Keratinocyte (primary cell): ENCODE measurements around the gene WBP1L. TPM values are rescaled to one million over a fixed set of nuclear protein-coding genes. Genes with fewer than 3 reads are reported as not detected.

Experiments used
- DNase-seq: peaks from one replicate; pipeline ENCODE4 v3.0.0-alpha.2; 2011; ENCODE audit warnings: low read depth, missing footprints, low spot score
- FAIRE-seq: peaks from 2 replicates; lab custom pipeline; 2011; peaks lifted over from hg19 to GRCh38; lab: Jason Lieb, UNC
- H2AFZ ChIP-seq: 2 replicates; pipeline ENCODE4 v1.6.0; 2012; ENCODE audit warnings: low read length, control low read depth, inconsistent platforms; ENCODE audit not compliant: control insufficient read depth
- H3K27ac ChIP-seq: 2 replicates; pipeline ENCODE4 v1.5.1; 2011; ENCODE audit warnings: low read length; ENCODE audit not compliant: control insufficient read depth, insufficient read depth
- H3K27me3 ChIP-seq: 3 replicates; pipeline ENCODE4 v1.6.0; 2011; ENCODE audit warnings: low read length; ENCODE audit not compliant: control insufficient read depth, insufficient read depth; ENCODE audit errors: extremely low read depth
- H3K36me3 ChIP-seq, 2 experiments: 2 replicates in 1 of 2; 3 replicates in 1 of 2; pipeline ENCODE4 v1.5.1; 2011; ENCODE audit warnings: low read length in 2 of 2, mild to moderate bottlenecking in 1 of 2; ENCODE audit not compliant: control insufficient read depth in 2 of 2, insufficient read depth in 2 of 2; ENCODE audit errors: extremely low read depth in 1 of 2
- H3K4me1 ChIP-seq: 3 replicates; pipeline ENCODE4 v1.5.1; 2011; ENCODE audit warnings: low read length; ENCODE audit not compliant: control insufficient read depth, insufficient read depth; ENCODE audit errors: extremely low read depth
- H3K4me2 ChIP-seq: 3 replicates; pipeline ENCODE4 v1.6.0; 2011; ENCODE audit warnings: low read depth, low read length; ENCODE audit not compliant: control insufficient read depth, insufficient read depth; ENCODE audit errors: extremely low read depth
- H3K4me3 ChIP-seq, 3 experiments: fragments of 200-600 bp in 1 of 3; sonication (generic) in 1 of 3; 2 replicates in 2 of 3; 3 replicates in 1 of 3; pipeline ENCODE4 v1.5.1; 2011 to 2016; ENCODE audit warnings: low read length in 3 of 3, mild to moderate bottlenecking in 3 of 3, control low read depth in 2 of 3, inconsistent platforms in 1 of 3, low read depth in 1 of 3, mixed read lengths in 1 of 3, mixed run types in 1 of 3, moderate library complexity in 1 of 3; ENCODE audit not compliant: control insufficient read depth in 2 of 3, insufficient read depth in 2 of 3; ENCODE audit errors: extremely low read depth in 1 of 3
- H3K79me2 ChIP-seq: 2 replicates; pipeline ENCODE4 v1.6.0; 2012; ENCODE audit warnings: low read length; ENCODE audit not compliant: control insufficient read depth, insufficient read depth
- H3K9ac ChIP-seq: 3 replicates; pipeline ENCODE4 v1.6.0; 2011; ENCODE audit warnings: low read length; ENCODE audit not compliant: control insufficient read depth, insufficient read depth; ENCODE audit errors: extremely low read depth
- H3K9me1 ChIP-seq: 3 replicates; pipeline ENCODE4 v1.6.0; 2011; ENCODE audit warnings: low read length; ENCODE audit not compliant: control insufficient read depth, insufficient read depth; ENCODE audit errors: extremely low read depth
- H3K9me3 ChIP-seq: 2 replicates; pipeline ENCODE4 v1.5.1; 2012; ENCODE audit warnings: low read depth, low read length; ENCODE audit not compliant: control insufficient read depth
- H4K20me1 ChIP-seq: 3 replicates; pipeline ENCODE4 v1.6.0; 2011; ENCODE audit warnings: low read length; ENCODE audit not compliant: control insufficient read depth, insufficient read depth; ENCODE audit errors: extremely low read depth
- EZH2 ChIP-seq: IDR thresholded peaks from one replicate; pipeline ENCODE4 v1.6.1; 2012; ENCODE audit warnings: inconsistent platforms, mild to moderate bottlenecking, low read length, moderate library complexity
- dilution Hi-C: fragments of 300-500 bp; cut with MboI; formaldehyde crosslinking; loops from one replicate; pipeline ENCODE4 v1.7.0; 2020; ENCODE audit warnings: low sequenced_read_pairs; ENCODE audit not compliant: extremely low pct_ligation_motif_present
- polyA plus RNA-seq, 5 experiments: library from polyadenylated mRNA; depleted of rRNA in 3 of 5; stranded (reverse) in 3 of 5; stranded (forward) in 1 of 5; unstranded in 1 of 5; fragments of >200 nt; gene quantifications; 1 replicate in 1 of 5; 2 replicates in 3 of 5; 3 replicates in 1 of 5; pipeline versions ENCODE4 v1.2.1 to v1.2.3, GENCODE V29; 2011 to 2012; ENCODE audit warnings: missing spikeins in 2 of 5, low read depth in 1 of 5, low replicate concordance in 1 of 5
- TF ChIP-seq, protein P1 (sequence below), 3 experiments: IDR thresholded peaks in 1 of 3; conservative IDR thresholded peaks in 1 of 3; optimal IDR thresholded peaks in 1 of 3; 2 replicates in 2 of 3; 3 replicates in 1 of 3; pipeline versions ENCODE3 to v1.5.1; 2011; ENCODE audit warnings: low read length in 3 of 3, mild to moderate bottlenecking in 3 of 3, moderate library complexity in 2 of 3, control low read depth in 1 of 3, inconsistent platforms in 1 of 3; ENCODE audit not compliant: insufficient read depth in 2 of 3; ENCODE audit errors: extremely low read depth in 1 of 3

The WBP1L gene
- polyA plus RNA-seq, 1 donor (not counting 4 experiments of a cell fraction or from before 2014, with no cell fraction given) = 24.3 TPM

DNA sequence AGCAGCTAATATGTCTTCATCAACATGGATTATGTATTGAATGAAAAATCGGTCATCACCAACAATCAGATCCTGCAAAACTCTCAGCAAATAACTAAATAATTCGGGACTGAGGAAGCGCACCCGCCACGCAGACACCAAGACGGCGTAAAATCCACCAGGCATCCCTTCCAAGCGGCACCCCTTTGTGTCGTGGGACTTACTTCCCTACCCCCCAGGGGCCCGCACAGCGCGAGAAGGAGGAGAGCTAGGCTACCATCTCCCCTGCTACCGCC lies 30.3 kb upstream of the WBP1L start:
- H3K9me3 ChIP-seq = no peaks in the 10 kb centered on the region
- H4K20me1 ChIP-seq = no peaks in the 10 kb centered on the region
- H3K79me2 ChIP-seq = peaks cover 19% of the 10 kb centered on the region
- no peaks in the 10 kb centered on the region for H3K27me3 ChIP-seq
- DNase-seq (no peak), FAIRE-seq (no peak)
- H3K27ac ChIP-seq = peak overlapping the region; percentile 65
- peak overlapping the region; percentile 96 for H2AFZ ChIP-seq
- peak overlapping the region; percentile 70 to 96 (median 91) for H3K4me3 ChIP-seq
- peak overlapping the region; percentile 99 for H3K4me2 ChIP-seq
- peak overlapping the region; percentile 83 for H3K9ac ChIP-seq
- peaks cover 19% of the 10 kb centered on the region for H3K4me1 ChIP-seq
- TF ChIP-seq, protein P1, sequence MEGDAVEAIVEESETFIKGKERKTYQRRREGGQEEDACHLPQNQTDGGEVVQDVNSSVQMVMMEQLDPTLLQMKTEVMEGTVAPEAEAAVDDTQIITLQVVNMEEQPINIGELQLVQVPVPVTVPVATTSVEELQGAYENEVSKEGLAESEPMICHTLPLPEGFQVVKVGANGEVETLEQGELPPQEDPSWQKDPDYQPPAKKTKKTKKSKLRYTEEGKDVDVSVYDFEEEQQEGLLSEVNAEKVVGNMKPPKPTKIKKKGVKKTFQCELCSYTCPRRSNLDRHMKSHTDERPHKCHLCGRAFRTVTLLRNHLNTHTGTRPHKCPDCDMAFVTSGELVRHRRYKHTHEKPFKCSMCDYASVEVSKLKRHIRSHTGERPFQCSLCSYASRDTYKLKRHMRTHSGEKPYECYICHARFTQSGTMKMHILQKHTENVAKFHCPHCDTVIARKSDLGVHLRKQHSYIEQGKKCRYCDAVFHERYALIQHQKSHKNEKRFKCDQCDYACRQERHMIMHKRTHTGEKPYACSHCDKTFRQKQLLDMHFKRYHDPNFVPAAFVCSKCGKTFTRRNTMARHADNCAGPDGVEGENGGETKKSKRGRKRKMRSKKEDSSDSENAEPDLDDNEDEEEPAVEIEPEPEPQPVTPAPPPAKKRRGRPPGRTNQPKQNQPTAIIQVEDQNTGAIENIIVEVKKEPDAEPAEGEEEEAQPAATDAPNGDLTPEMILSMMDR (optimal IDR thresholded peaks at IDR 0.05 in 1 of 3, IDR thresholded peaks at IDR 0.05 in 1 of 3, conservative IDR thresholded peaks at IDR 0.05 in 1 of 3; ENCODE audit: extremely low read depth in 1 of 3, insufficient read depth in 2 of 3, low read length in 3 of 3) = peak in 1 of 3 experiments; percentile 19
- no peak for TF ChIP-seq EZH2
- no peaks in the 10 kb centered on the region for H3K36me3 ChIP-seq
- no peaks in the 10 kb centered on the region for H3K9me1 ChIP-seq
- dilution Hi-C loops = no loop called here

DNA sequence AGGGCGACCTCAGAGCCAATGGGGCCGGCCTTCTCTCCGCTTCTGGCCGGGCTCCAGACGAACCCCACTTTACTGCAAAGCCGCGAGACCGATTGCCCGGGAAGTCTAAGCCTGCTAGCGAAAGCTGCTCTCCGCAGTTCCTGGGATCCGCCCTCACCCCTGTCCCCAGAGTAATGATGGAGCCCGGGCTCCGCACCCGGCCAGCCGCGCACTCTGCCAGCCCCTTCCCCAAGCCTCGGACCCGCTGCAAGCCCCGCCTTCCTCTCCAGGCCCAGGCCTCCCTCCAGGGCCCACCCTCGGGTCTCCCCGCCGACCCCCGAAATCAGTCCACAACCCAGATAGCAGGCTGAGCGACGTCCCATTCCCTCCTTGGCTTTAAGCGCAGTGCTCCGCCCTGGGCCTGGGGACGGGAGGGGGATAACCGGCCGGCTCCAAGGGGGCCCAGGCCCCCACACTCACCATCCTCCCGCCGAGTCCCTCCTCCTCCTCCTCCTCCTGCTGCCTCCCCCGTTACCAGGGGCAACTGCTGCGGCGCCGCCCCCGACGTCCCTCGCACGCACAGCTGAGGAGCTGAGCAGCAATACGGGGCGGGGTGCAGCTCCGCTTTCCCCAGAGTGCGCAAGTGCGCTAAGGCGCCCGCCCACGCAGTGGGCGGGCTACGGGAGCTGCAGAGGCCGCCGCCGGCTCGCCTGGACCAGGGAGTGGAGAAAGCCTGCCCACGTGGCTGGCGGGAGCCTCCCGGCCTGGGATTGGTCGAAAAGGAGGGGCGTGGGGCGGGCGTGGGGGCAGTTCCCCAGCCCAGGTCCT lies 29.7 kb upstream of the WBP1L start, which contains the start of gene ARL3:
ARL3 (minus strand) TSS at position 584 of the 807 bp plus-strand sequence; CDS start at position 462, 122 bp downstream.
- Histone ChIP-seq H3K36me3 (no peaks in the 10 kb centered on the region), H3K9me3 (no peaks in the 10 kb centered on the region), H3K9me1 (no peaks in the 10 kb centered on the region), H3K27me3 (no peaks in the 10 kb centered on the region), H4K20me1 (no peaks in the 10 kb centered on the region), H3K4me3 (peak within 1 kb of the TSS; percentile 83 to 96 (median 91)), H2AFZ (peak within 1 kb of the TSS; percentile 96), H3K9ac (peak within 1 kb of the TSS; percentile 83), H3K79me2 (peaks cover 19% of the 10 kb centered on the region), H3K4me1 (peaks cover 19% of the 10 kb centered on the region), H3K27ac (peak within 1 kb of the TSS; percentile 65), H3K4me2 (peak within 1 kb of the TSS; percentile 99)
- dilution Hi-C loops = no loop called here
- no peak for FAIRE-seq
- peak; percentile 91 for DNase-seq
- TF ChIP-seq, protein P1 (optimal IDR thresholded peaks at IDR 0.05 in 1 of 3, IDR thresholded peaks at IDR 0.05 in 1 of 3, conservative IDR thresholded peaks at IDR 0.05 in 1 of 3; ENCODE audit: extremely low read depth in 1 of 3, insufficient read depth in 2 of 3, low read length in 3 of 3) = peak in 2 of 3 experiments; percentile 58 to 72
- no peak for TF ChIP-seq EZH2
